Ovary (tissue), 9 donors: ENCODE data around the gene PTPN23. TPM values are rescaled to one million over a fixed set of nuclear protein-coding genes. Genes with fewer than 3 reads are reported as not detected.

Experiments used
- DNase-seq, 5 donors: peaks; one replicate each; pipeline ENCODE4 v3.0.0-alpha.2; 2019 to 2020
- H3K27ac ChIP-seq, 2 donors: fragments of 200-600 bp; one replicate each; pipeline versions ENCODE4 v1.5.1 to v1.8.0; 2019 to 2022
- H3K27me3 ChIP-seq: fragments of 200-600 bp; one replicate; pipeline ENCODE4 v1.8.0; 2022
- H3K36me3 ChIP-seq: fragments of 200-600 bp; sonication (generic); one replicate; pipeline ENCODE4 v1.5.1; 2019
- H3K4me1 ChIP-seq: one replicate; pipeline ENCODE4 v1.8.1; 2013; ENCODE audit warnings: mild to moderate bottlenecking, moderate library complexity; ENCODE audit not compliant: insufficient read depth
- H3K4me3 ChIP-seq: fragments of 200-600 bp; sonication (generic); one replicate; pipeline ENCODE4 v1.5.1; 2017
- H3K9me3 ChIP-seq, 2 donors: fragments of 200-600 bp in 1 of 2; sonication (generic) in 1 of 2; one replicate each; pipeline versions ENCODE4 v1.5.1 to v1.8.1; 2013 to 2019; ENCODE audit warnings: mild to moderate bottlenecking in 1 of 2, moderate library complexity in 1 of 2
- EP300 ChIP-seq: sonication (generic); formaldehyde crosslinking; IDR thresholded peaks from one replicate; pipeline ENCODE4 v1.6.1; 2017; ENCODE audit warnings: antibody characterized with exemption
- POLR2A ChIP-seq: fragments of 450-650 bp; IDR thresholded peaks from one replicate; pipeline ENCODE4 v1.6.1; 2017; ENCODE audit warnings: antibody characterized with exemption, mild to moderate bottlenecking, moderate library complexity
- WGBS, 3 donors: extraction: QIAGEN DNeasy Blood & Tissue Kit in 1 of 3; methylation state at CpG; one replicate each; pipeline versions ENCODE4 v1.1.5 to v1.1.7; 2013 to 2017; 5-methylcytosine and 5-hydroxymethylcytosine counted together
- intact Hi-C, 4 donors: fragments of 100-400 bp; cut with DNase I; formaldehyde crosslinking; loops; one replicate each; pipeline versions ENCODE4 v1.11.0 to v1.15.1; 2022 to 2023
- polyA plus RNA-seq, 2 donors: library from polyadenylated mRNA; stranded (reverse); fragments of 200-250 nt in 1 of 2; fragments of 350-450 nt in 1 of 2; fragmentation: Illumina TruSeq in 1 of 2; extraction: RNeasy Lipid Tissue Mini Kit (QIAGEN cat#74804) in 1 of 2; gene quantifications; one replicate each; pipeline ENCODE4 v1.2.3, GENCODE V29; 2013 to 2014
- total RNA-seq, 7 donors: library from RNA; depleted of rRNA in 2 of 7; stranded (reverse); fragments of >200 nt in 2 of 7; fragmentation: NEBNext Ultra II Directional in 3 of 7; extraction: Animal tissue kit (Norgen Biotek cat#: 25700) in 3 of 7; gene quantifications; one replicate each; pipeline versions ENCODE4 v1.1.0 to v1.2.4, GENCODE V29; 2016 to 2023
- TF ChIP-seq, protein P1 (sequence below), 3 donors: fragments of 450-650 bp in 2 of 3; fragments of 200-600 bp in 1 of 3; IDR thresholded peaks; one replicate each; pipeline versions ENCODE4 v1.5.1 to v1.8.0; 2016 to 2022; ENCODE audit warnings: antibody characterized with exemption in 3 of 3, mild to moderate bottlenecking in 1 of 3
- donor health status: DM: no; HTN: no; CAD: no; lungs with moderate emphysema.
- donor health status: DM: no; HTN: no; CAD: no.
- donor health status: Bipolar disorder and iron deficiency.
- donor health status: DM: yes; HTN: yes; CAD: no.
- donor health status: DM: no; HTN: no; CAD: no.
- donor health status: DM: yes; HTN: yes; CAD: no.

PTPN23 gene
- total and polyA plus RNA-seq, 9 donors: 7.3 to 56.9 (median 42.6) TPM

DNA sequence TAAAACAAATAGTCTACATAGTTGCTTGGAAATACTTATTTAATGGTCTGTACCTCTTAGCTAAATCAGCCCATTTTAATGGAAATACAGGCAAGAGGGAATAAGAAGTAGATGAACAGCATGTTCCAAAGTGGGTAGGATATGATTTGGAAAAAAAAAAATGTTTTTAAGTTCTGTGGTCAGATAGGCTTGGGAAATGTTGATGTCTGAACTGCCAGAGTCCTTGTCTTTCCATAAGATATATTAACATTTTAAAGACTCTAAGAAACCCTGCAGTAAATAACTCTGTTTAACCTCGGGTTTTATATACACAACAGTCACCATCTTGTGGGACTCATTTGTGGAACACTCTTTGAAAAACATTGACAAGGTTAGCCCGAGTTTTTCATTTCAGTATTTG, 40.0 kb upstream of the PTPN23 start:
- TF ChIP-seq EP300 (no peak), POLR2A (no peak)
- TF ChIP-seq, protein P1, sequence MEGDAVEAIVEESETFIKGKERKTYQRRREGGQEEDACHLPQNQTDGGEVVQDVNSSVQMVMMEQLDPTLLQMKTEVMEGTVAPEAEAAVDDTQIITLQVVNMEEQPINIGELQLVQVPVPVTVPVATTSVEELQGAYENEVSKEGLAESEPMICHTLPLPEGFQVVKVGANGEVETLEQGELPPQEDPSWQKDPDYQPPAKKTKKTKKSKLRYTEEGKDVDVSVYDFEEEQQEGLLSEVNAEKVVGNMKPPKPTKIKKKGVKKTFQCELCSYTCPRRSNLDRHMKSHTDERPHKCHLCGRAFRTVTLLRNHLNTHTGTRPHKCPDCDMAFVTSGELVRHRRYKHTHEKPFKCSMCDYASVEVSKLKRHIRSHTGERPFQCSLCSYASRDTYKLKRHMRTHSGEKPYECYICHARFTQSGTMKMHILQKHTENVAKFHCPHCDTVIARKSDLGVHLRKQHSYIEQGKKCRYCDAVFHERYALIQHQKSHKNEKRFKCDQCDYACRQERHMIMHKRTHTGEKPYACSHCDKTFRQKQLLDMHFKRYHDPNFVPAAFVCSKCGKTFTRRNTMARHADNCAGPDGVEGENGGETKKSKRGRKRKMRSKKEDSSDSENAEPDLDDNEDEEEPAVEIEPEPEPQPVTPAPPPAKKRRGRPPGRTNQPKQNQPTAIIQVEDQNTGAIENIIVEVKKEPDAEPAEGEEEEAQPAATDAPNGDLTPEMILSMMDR (IDR thresholded peaks at IDR 0.05): no peak
- no peaks in the 10 kb centered on the region for H3K4me1 ChIP-seq
- no peaks in the 10 kb centered on the region for H3K27me3 ChIP-seq
- H3K36me3 ChIP-seq: no peaks in the 10 kb centered on the region
- no peak for DNase-seq
- H3K4me3 ChIP-seq: no peak overlapping the region
- WGBS, 3 donors: 30 to 57% (median 43%) methylated on average over 2 of the region's 2 CpGs
- no peaks in the 10 kb centered on the region for H3K9me3 ChIP-seq
- H3K27ac ChIP-seq: no peak overlapping the region
- intact Hi-C loops: no loop called here

DNA sequence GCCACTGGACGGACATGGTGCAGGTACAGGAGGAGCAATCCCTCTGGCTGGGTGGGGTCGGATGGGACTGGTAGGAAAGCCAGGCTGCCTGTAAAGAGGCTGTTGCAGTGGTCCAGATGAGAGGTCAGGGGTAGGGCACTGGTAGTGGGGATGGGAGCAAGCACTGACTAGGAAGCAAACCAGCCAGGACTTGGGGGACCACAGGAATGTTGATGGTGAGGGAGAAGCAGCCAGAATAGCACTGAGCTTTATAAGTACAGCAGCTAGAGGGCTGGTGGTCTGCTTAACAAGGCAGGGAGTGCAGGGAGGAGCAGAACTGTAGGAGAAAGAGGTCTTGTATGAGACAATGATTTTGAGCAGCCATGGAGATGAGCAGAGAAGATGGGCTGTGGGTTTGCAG, 38.7 kb upstream of the PTPN23 start:
- no peaks in the 10 kb centered on the region for H3K9me3 ChIP-seq
- TF ChIP-seq EP300 (no peak), POLR2A (no peak)
- TF ChIP-seq, protein P1 (IDR thresholded peaks at IDR 0.05): no peak
- intact Hi-C loops: no loop called here
- H3K4me3 ChIP-seq: no peak overlapping the region
- no peaks in the 10 kb centered on the region for H3K36me3 ChIP-seq
- no peak for DNase-seq
- H3K27me3 ChIP-seq: no peaks in the 10 kb centered on the region
- H3K27ac ChIP-seq: no peak overlapping the region
- H3K4me1 ChIP-seq: no peaks in the 10 kb centered on the region
- 78 to 89% (median 85%) methylated on average over 2 of the region's 2 CpGs for WGBS, 3 donors

DNA sequence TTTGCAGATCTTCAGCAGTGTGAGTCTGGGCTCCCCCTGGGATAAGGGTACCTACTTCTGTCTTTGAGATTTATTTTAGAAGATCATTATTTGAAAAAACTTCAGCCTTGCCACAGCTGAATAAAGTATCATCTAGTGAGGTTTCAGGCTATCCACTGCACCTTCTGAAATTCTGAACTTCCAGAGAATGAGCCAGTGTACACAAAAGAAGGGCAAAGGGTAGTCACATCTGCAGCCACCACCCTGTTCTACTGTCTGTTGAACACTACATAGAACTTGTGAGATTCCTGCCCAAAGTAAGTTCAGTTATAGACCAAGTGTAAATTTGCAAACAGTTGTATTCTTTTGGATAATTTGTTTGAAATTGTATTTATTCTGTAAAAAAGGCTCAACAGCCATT, 38.0 kb upstream of the PTPN23 start:
- intact Hi-C loops: no loop called here
- H3K36me3 ChIP-seq: no peaks in the 10 kb centered on the region
- H3K27me3 ChIP-seq: no peaks in the 10 kb centered on the region
- H3K9me3 ChIP-seq: no peaks in the 10 kb centered on the region
- H3K27ac ChIP-seq: no peak overlapping the region
- TF ChIP-seq, protein P1 (IDR thresholded peaks at IDR 0.05): no peak
- TF ChIP-seq POLR2A (no peak), EP300 (no peak)
- H3K4me3 ChIP-seq: no peak overlapping the region
- no peaks in the 10 kb centered on the region for H3K4me1 ChIP-seq
- DNase-seq: no peak

DNA sequence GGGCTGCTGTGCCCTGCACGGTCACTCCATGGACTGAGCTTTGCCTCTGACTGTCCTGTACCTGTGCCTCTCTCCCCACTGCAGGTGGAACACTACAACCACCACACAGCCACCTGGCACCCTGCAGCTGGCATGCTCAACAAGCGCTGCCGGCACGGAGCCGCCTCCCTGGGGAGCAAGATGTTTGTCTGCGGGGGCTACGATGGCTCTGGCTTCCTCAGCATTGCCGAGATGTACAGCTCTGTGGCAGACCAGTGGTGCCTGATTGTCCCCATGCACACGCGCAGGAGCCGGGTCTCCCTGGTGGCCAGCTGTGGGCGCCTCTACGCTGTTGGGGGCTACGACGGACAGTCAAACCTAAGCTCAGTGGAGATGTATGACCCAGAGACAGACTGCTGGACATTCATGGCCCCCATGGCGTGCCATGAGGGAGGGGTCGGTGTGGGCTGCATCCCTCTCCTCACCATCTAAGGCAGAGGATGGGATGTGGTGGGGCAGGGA, 37.3 kb upstream of the PTPN23 start:
- Histone ChIP-seq H3K4me1 (no peaks in the 10 kb centered on the region), H3K27ac (no peak overlapping the region), H3K4me3 (no peak overlapping the region), H3K27me3 (no peaks in the 10 kb centered on the region), H3K9me3 (no peaks in the 10 kb centered on the region), H3K36me3 (no peaks in the 10 kb centered on the region)
- WGBS, 3 donors: 94 to 96% (median 95%) methylated on average over 17 of the region's 17 CpGs
- intact Hi-C loops: no loop called here
- TF ChIP-seq EP300 (no peak), POLR2A (no peak)
- TF ChIP-seq, protein P1 (IDR thresholded peaks at IDR 0.05): no peak
- no peak for DNase-seq
